ENCODE data around the gene MAPK10.

GRCh38 chr4:86313656-86314055, 46.2 kb downstream of the MAPK10 start:
- TF ChIP-seq, protein P1, sequence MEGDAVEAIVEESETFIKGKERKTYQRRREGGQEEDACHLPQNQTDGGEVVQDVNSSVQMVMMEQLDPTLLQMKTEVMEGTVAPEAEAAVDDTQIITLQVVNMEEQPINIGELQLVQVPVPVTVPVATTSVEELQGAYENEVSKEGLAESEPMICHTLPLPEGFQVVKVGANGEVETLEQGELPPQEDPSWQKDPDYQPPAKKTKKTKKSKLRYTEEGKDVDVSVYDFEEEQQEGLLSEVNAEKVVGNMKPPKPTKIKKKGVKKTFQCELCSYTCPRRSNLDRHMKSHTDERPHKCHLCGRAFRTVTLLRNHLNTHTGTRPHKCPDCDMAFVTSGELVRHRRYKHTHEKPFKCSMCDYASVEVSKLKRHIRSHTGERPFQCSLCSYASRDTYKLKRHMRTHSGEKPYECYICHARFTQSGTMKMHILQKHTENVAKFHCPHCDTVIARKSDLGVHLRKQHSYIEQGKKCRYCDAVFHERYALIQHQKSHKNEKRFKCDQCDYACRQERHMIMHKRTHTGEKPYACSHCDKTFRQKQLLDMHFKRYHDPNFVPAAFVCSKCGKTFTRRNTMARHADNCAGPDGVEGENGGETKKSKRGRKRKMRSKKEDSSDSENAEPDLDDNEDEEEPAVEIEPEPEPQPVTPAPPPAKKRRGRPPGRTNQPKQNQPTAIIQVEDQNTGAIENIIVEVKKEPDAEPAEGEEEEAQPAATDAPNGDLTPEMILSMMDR (conservative IDR thresholded peaks at IDR 0.05; ENCODE audit: low read length) = no peak
- no peak for TF ChIP-seq EZH2phosphoT487 (IDR thresholded peaks at IDR 0.05; ENCODE audit: borderline replicate concordance, low read depth, low read length)
